ENCODE data around the gene SLC5A10. TPM values are rescaled to one million over a fixed set of nuclear protein-coding genes. Genes with fewer than 3 reads are reported as not detected.

The SLC5A10 gene
- total RNA-seq, 4 donors from 2014 or later = not detected

DNA sequence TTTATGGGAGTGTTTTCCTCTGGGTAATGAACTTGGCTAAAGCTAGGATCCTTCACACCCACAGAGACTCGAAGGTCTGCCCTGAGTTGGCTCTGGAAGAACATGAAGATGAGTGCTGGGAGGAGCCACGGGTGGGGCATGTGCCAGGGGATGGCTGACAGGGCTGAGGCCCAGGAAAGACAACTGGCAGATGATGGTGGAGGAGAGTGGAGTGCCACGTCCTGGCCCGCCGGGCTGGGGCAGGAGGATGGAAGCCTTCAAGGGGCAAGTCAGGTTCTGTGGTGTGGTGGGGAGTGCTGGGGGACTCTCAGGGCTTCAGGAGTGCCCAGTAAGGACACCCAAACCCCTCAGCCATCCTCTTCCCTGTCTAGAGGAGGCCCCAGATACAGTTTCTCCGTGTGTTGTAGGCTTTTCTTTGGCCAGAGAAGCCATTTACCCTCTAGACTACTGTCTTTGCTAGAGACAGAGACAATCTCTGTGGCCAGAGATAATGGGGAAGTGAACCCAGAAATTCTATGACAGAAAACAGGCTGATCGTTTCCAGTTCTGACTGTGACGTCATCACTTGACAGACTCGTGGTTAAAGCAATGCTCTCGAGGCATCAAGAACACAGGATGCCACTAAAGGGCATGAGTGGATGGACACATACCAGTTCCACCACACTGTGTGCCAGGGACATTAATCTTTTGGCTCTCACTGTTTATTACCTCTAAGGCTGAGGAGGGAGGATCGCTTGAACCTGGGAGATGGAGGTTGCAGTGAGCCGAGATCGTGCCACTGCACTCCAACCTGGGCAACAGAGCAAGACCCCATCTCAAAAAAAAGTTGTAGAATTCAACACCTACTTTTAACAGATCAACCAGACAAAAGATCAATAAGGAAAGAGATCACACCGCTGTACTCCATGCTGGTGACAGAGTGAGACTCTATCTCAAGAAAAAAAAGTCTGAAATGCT lies 18.6 kb upstream of the SLC5A10 start:
- intact Hi-C loops (cut with DNase I; ENCODE audit: low total_unique reads) = no loop called here
- Histone ChIP-seq H3K36me3 (no peaks in the 10 kb centered on the region), H3K4me3 (no peak overlapping the region), H3K27ac (no peak overlapping the region), H3K9me3 (no peaks in the 10 kb centered on the region), H3K4me1 (no peaks in the 10 kb centered on the region), H3K27me3 (no peaks in the 10 kb centered on the region)
- TF ChIP-seq POLR2A (IDR thresholded peaks at IDR 0.05) (no peak), CTCF (IDR thresholded peaks at IDR 0.05) (no peak)
- DNase-seq = no peak

DNA sequence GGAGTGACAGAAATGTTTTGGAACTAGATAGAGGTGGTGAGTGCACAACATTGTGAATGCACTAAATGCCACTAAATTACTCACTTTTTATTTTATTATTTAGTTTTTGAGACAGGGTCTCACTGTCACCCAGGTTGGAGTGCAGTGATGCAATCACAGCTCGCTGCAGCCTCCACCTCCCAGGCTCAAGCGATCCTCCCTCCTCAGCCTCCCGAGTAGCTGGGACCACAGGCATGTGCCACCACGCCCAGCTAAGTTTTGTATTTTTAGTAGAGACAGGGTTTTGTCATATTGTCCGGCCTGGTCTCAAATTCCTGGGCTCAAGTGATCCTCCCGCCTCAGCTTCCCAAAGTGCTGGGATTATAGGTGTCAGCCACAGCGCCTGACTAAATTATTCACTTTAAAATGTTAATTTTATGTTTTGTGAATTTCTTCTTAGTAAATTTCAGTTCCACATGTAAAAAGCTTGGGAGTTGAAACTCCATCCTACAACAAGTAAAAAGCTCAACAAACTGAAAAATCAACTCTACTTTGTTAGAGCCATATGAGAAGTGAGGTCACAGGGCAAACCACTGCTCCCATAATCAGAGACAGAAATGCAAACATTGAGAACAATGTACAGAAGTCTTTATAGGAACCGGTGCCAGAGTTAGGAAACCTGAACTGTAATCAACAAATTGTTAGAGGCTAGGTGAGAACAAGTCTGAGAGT lies 13.8 kb upstream of the SLC5A10 start:
- no peak overlapping the region for H3K27ac ChIP-seq
- TF ChIP-seq CTCF (IDR thresholded peaks at IDR 0.05) (no peak), POLR2A (IDR thresholded peaks at IDR 0.05) (no peak)
- H3K4me3 ChIP-seq = no peak overlapping the region
- no peaks in the 10 kb centered on the region for H3K4me1 ChIP-seq
- intact Hi-C loops (cut with DNase I; ENCODE audit: low total_unique reads) = no loop called here
- H3K9me3 ChIP-seq = no peaks in the 10 kb centered on the region
- DNase-seq = no peak
- no peaks in the 10 kb centered on the region for H3K27me3 ChIP-seq
- H3K36me3 ChIP-seq = no peaks in the 10 kb centered on the region

DNA sequence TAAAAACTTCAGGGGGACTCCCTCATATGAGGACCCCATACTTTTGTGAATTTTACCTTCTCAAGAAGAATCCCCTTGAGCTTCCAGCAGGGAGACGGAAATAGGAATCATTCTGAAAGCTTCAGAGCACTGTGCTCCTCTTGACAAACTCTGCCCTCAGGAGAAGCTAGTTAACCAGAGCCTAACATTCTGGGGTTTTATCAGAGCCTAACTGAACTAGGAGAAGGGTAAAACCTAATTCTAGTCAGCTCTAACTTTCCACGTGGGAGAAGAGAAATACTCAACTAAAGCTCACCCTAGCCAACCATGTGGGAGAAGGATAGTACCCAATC lies 13.3 kb upstream of the SLC5A10 start:
- Histone ChIP-seq H3K4me3 (no peak overlapping the region), H3K27ac (no peak overlapping the region), H3K9me3 (no peaks in the 10 kb centered on the region), H3K36me3 (no peaks in the 10 kb centered on the region), H3K27me3 (no peaks in the 10 kb centered on the region), H3K4me1 (no peaks in the 10 kb centered on the region)
- intact Hi-C loops (cut with DNase I; ENCODE audit: low total_unique reads) = no loop called here
- DNase-seq = no peak
- TF ChIP-seq CTCF (IDR thresholded peaks at IDR 0.05) (no peak), POLR2A (IDR thresholded peaks at IDR 0.05) (no peak)

- no peak overlapping the region for H3K4me3 ChIP-seq
- TF ChIP-seq CTCF (IDR thresholded peaks at IDR 0.05) (no peak), POLR2A (IDR thresholded peaks at IDR 0.05) (no peak)
- intact Hi-C loops (cut with DNase I; ENCODE audit: low total_unique reads) = no loop called here
- no peaks in the 10 kb centered on the region for H3K36me3 ChIP-seq
- no peak overlapping the region for H3K27ac ChIP-seq
- no peaks in the 10 kb centered on the region for H3K9me3 ChIP-seq
- no peak for DNase-seq
- no peaks in the 10 kb centered on the region for H3K4me1 ChIP-seq
- no peaks in the 10 kb centered on the region for H3K27me3 ChIP-seq
Measured at GRCh38 chr17:18944646-18945045, 7.3 kb upstream of the SLC5A10 start.

GRCh38 chr17:18946536-18946935 lies 5.4 kb upstream of the SLC5A10 start:
- Histone ChIP-seq H3K27ac (no peak overlapping the region), H3K36me3 (no peaks in the 10 kb centered on the region), H3K4me1 (no peaks in the 10 kb centered on the region), H3K27me3 (no peaks in the 10 kb centered on the region), H3K9me3 (no peaks in the 10 kb centered on the region), H3K4me3 (no peak overlapping the region)
- TF ChIP-seq CTCF (IDR thresholded peaks at IDR 0.05) (no peak), POLR2A (IDR thresholded peaks at IDR 0.05) (no peak)
- DNase-seq = no peak
- intact Hi-C loops (cut with DNase I; ENCODE audit: low total_unique reads) = no loop called here
